Measurements from ENCODE around the gene HP1BP3. TPM values are rescaled to one million over a fixed set of nuclear protein-coding genes. Genes with fewer than 3 reads are reported as not detected.

Gene HP1BP3
- total RNA-seq, 1 donor from 2014 or later: 164 TPM

DNA sequence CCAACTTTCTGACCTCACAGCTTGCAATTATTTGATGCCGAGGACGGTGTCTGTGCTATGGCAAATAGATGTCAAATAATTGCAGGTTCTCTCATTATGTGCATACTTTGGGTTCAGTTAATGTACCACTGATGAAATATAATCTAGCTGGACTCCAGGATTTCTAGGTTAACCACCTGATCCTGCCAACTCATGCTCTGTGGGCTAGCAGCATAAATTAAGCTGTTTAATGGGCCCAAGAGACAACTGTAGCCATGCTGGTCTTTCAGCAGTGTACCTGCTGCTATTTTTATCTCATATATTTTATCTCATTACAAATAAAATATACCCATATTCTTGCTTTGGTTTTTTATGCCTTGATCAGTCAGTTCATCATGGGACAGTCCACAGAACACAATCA, 43.3 kb upstream of the HP1BP3 start:
- Mint-ChIP-seq H3K36me3 (ENCODE audit: low read depth, unreplicated experiment) (peaks cover 13% of the 10 kb centered on the region), H3K27me3 (ENCODE audit: unreplicated experiment) (peaks cover 1% of the 10 kb centered on the region), H3K4me1 (ENCODE audit: unreplicated experiment) (peaks cover 2% of the 10 kb centered on the region), H3K9me3 (ENCODE audit: unreplicated experiment) (no peaks in the 10 kb centered on the region), H3K4me3 (ENCODE audit: unreplicated experiment) (no peak overlapping the region), H3K27ac (ENCODE audit: unreplicated experiment) (no peak overlapping the region)
- DNase-seq (ENCODE audit: low spot score): no peak
- TF ChIP-seq, protein P1, sequence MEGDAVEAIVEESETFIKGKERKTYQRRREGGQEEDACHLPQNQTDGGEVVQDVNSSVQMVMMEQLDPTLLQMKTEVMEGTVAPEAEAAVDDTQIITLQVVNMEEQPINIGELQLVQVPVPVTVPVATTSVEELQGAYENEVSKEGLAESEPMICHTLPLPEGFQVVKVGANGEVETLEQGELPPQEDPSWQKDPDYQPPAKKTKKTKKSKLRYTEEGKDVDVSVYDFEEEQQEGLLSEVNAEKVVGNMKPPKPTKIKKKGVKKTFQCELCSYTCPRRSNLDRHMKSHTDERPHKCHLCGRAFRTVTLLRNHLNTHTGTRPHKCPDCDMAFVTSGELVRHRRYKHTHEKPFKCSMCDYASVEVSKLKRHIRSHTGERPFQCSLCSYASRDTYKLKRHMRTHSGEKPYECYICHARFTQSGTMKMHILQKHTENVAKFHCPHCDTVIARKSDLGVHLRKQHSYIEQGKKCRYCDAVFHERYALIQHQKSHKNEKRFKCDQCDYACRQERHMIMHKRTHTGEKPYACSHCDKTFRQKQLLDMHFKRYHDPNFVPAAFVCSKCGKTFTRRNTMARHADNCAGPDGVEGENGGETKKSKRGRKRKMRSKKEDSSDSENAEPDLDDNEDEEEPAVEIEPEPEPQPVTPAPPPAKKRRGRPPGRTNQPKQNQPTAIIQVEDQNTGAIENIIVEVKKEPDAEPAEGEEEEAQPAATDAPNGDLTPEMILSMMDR (IDR thresholded peaks at IDR 0.05; ENCODE audit: unreplicated experiment): no peak

DNA sequence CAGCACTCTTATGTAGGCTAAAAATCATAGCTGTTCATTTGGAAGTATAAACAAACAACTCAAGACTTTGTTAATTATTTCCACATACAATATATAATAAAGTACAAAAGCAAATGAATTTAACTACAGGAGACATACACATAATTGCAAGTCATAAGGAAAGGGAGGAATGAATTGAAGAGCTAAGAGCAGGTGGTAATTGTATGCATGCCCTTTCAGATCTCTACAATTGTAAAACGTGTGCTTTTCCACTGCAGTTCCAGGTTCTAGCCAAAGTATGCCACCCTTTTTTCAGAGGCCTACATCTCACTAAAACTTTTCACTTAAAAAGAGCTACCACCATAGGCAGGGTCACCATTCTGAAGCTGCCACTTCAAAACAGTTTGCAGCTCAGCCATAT, 42.8 kb upstream of the HP1BP3 start:
- no peaks in the 10 kb centered on the region for H3K9me3 Mint-ChIP-seq (ENCODE audit: unreplicated experiment)
- H3K4me1 Mint-ChIP-seq (ENCODE audit: unreplicated experiment): peaks cover 2% of the 10 kb centered on the region
- no peak overlapping the region for H3K4me3 Mint-ChIP-seq (ENCODE audit: unreplicated experiment)
- H3K36me3 Mint-ChIP-seq (ENCODE audit: low read depth, unreplicated experiment): peaks cover 13% of the 10 kb centered on the region
- no peak overlapping the region for H3K27ac Mint-ChIP-seq (ENCODE audit: unreplicated experiment)
- TF ChIP-seq, protein P1 (IDR thresholded peaks at IDR 0.05; ENCODE audit: unreplicated experiment): no peak
- peaks cover 1% of the 10 kb centered on the region for H3K27me3 Mint-ChIP-seq (ENCODE audit: unreplicated experiment)
- DNase-seq (ENCODE audit: low spot score): no peak

DNA sequence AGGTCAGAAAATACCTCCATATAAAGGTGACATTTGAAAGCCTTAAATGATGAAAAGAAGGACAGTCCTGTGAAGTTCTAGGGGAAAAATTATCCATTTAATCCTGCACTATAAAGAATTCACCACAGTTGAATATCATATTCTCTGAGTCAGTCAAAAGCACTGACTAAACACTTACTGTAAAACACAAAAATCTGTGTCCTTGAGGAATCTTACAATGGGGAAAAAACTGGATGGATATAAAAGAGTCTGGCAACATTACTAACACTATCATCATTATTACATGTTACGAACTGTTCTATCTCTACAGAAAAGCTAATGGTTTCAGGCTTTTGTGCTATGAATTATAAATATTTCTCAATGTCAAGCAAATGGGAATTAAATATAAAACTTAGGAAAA, 42.4 kb upstream of the HP1BP3 start:
- H3K36me3 Mint-ChIP-seq (ENCODE audit: low read depth, unreplicated experiment): peaks cover 12% of the 10 kb centered on the region
- H3K27ac Mint-ChIP-seq (ENCODE audit: unreplicated experiment): no peak overlapping the region
- peaks cover 1% of the 10 kb centered on the region for H3K27me3 Mint-ChIP-seq (ENCODE audit: unreplicated experiment)
- H3K4me3 Mint-ChIP-seq (ENCODE audit: unreplicated experiment): no peak overlapping the region
- peaks cover 2% of the 10 kb centered on the region for H3K4me1 Mint-ChIP-seq (ENCODE audit: unreplicated experiment)
- DNase-seq (ENCODE audit: low spot score): no peak
- TF ChIP-seq, protein P1 (IDR thresholded peaks at IDR 0.05; ENCODE audit: unreplicated experiment): no peak
- H3K9me3 Mint-ChIP-seq (ENCODE audit: unreplicated experiment): no peaks in the 10 kb centered on the region

DNA sequence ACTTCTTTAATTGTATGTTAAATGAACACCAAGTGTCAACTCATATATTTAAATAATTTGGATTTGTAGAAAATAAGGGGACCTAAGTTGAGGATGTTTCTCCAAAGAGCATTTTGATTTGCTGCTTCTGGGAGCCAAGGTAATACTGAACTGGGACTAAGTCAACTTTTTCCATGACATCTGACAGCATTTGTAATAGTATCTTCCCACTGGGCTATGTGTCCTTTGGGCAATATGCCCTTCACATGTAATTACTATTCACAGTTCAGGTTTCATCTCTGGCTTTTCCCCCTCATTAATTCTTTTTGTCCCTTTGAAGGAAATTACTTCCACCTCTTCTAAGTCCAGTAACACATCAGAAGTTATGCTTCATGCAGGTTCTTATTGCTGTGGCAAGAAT, 36.7 kb upstream of the HP1BP3 start:
- Mint-ChIP-seq H3K36me3 (ENCODE audit: low read depth, unreplicated experiment) (peaks cover 21% of the 10 kb centered on the region), H3K27me3 (ENCODE audit: unreplicated experiment) (peaks cover 1% of the 10 kb centered on the region), H3K9me3 (ENCODE audit: unreplicated experiment) (no peaks in the 10 kb centered on the region), H3K4me1 (ENCODE audit: unreplicated experiment) (no peaks in the 10 kb centered on the region), H3K27ac (ENCODE audit: unreplicated experiment) (no peak overlapping the region), H3K4me3 (ENCODE audit: unreplicated experiment) (no peak overlapping the region)
- DNase-seq (ENCODE audit: low spot score): no peak
- TF ChIP-seq, protein P1 (IDR thresholded peaks at IDR 0.05; ENCODE audit: unreplicated experiment): no peak

- no peak for DNase-seq (ENCODE audit: low spot score)
- no peak overlapping the region for H3K4me3 Mint-ChIP-seq (ENCODE audit: unreplicated experiment)
These were observed 34.4 kb upstream of the HP1BP3 start for GRCh38 chr1:20821466-20821865.

More at GRCh38 chr1:20821466-20821865, 34.4 kb upstream of the HP1BP3 start:
- TF ChIP-seq, protein P1 (IDR thresholded peaks at IDR 0.05; ENCODE audit: unreplicated experiment): no peak
- Mint-ChIP-seq H3K27ac (ENCODE audit: unreplicated experiment) (peak overlapping the region; percentile 28), H3K27me3 (ENCODE audit: unreplicated experiment) (no peaks in the 10 kb centered on the region), H3K4me1 (ENCODE audit: unreplicated experiment) (no peaks in the 10 kb centered on the region), H3K36me3 (ENCODE audit: low read depth, unreplicated experiment) (peaks cover 19% of the 10 kb centered on the region), H3K9me3 (ENCODE audit: unreplicated experiment) (no peaks in the 10 kb centered on the region)
